Measurements from ENCODE around the gene PAQR5. TPM values are rescaled to one million over a fixed set of nuclear protein-coding genes. Genes with fewer than 3 reads are reported as not detected.

The PAQR5 gene
- total and polyA plus RNA-seq, 9 of the 15 experiments (the other 6 are each of a cell fraction or from before 2014, with no cell fraction given): 0.04 to 0.08 TPM; not detected in 7

DNA sequence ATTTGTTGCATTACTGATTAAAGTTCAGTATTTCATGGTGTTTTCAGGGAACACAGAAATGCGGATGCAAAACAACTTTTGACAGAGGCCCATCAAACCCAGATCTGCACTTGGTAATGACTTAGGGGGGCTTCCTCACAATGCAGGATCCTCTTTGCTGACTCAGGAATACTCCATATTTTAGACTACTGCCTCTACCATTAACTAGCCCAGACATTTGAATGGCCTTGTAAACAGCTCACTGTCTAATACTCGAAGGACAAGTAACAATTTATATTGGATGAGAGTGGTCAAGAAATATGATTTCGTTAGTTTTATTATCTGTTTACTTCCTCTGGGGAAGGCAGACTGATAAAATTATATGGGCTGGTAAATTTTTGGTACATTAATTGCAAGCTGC is 106.4 kb downstream of the PAQR5 start:
- FAIRE-seq: no peak

DNA sequence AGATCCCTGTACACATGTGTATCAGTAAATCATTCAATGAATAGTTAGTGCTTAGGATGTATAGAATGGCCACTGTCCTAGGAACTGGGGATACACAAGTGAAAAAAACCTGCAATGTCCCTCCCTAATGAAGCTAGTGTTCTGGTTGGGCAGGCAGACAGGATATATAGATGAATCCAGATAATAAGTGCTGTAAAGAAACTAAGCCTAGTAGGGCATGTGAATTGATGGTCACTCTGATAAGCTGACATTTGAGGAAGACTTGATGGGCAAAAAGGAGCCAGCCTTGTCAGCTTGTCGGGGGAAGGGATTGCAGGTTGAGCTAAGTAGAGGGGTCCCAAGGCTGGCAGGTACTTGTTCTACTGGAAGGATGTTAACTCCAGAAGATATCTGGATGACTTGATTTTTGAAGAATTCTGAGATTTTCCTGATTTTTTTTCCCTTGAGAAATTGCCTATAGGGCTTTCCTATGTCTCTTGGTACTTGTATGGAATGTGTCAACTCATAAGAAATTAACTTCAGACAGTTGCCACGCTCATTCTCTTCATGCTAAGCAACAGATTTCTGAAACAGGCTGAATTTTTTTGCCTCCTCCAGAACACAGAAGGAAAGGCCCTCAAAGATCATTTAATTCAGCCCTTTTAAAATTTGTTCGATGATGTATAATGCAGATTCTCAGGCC is 109.1 kb downstream of the PAQR5 start:
- ChIA-PET POLR2A (interaction anchor here (0.9 kb wide), 1 partner anchor 9 kb away, joined by 3 read pairs; no protein-coding TSS in a partner anchor), CTCF (ENCODE audit: low intra/inter-chr PET ratio) (no interaction called here)
- WGBS (ENCODE audit: insufficient coverage, low coverage, missing lambda C conversion rate): 34% methylated on average over 3 of the region's 3 CpGs
- ATAC-seq (no peak), FAIRE-seq (no peak), DNase-seq (ENCODE audit: extremely low read depth in 1 of 4, low spot score in 3 of 4) (no peak)
- H3K4me1 ChIP-seq (replicated peaks in 1 of 2; ENCODE audit: control insufficient read depth in 2 of 2, insufficient read depth in 2 of 2, low read length in 2 of 2): no peaks in the 10 kb centered on the region
- intact Hi-C loops (cut with micrococcal nuclease) (no loop called here), in situ Hi-C loops (cut with MboI) (no loop called here)
- H3K9ac ChIP-seq (ENCODE audit: insufficient read depth in 1 of 2, low read depth in 2 of 2, low read length in 2 of 2): no peak overlapping the region
- H3K4me2 ChIP-seq (ENCODE audit: insufficient read depth, low read length): no peak overlapping the region
- H2AFZ ChIP-seq (ENCODE audit: low read depth, low read length): no peak overlapping the region
- no peaks in the 10 kb centered on the region; a peak in 1 of 5 replicates for H3K27me3 ChIP-seq (ENCODE audit: control insufficient read depth in 2 of 2, insufficient read depth in 2 of 2, low read length in 2 of 2)
- H3K27ac ChIP-seq (ENCODE audit: extremely low read depth, low read depth, low read length): no peak overlapping the region
- H3K4me3 ChIP-seq: no peak overlapping the region
- H4K20me1 ChIP-seq (replicated peaks; ENCODE audit: control insufficient read depth, insufficient read depth, low read length): no peaks in the 10 kb centered on the region
- H3K36me3 ChIP-seq (ENCODE audit: control insufficient read depth, insufficient read depth, low read length): no peaks in the 10 kb centered on the region
- no peaks in the 10 kb centered on the region for H3K79me2 ChIP-seq (ENCODE audit: control insufficient read depth, insufficient read depth, low read length)
- BruUV-seq (replicated peaks): no TSS peak
- no peaks in the 10 kb centered on the region for H3K9me1 ChIP-seq (ENCODE audit: control insufficient read depth, insufficient read depth, low read length)
- no peaks in the 10 kb centered on the region for H3K9me3 ChIP-seq (replicated peaks; ENCODE audit: control insufficient read depth, insufficient read depth, low read depth, low read length)
- TF ChIP-seq ASH1L (IDR thresholded peaks at IDR 0.05; ENCODE audit: borderline replicate concordance, low read depth, partially characterized antibody) (no peak), ZNF121 (CRISPR knock-in tag; conservative IDR thresholded peaks at IDR 0.05) (no peak), FOXM1 (IDR thresholded peaks at IDR 0.05; ENCODE audit: low read depth) (no peak), FOXM1 (CRISPR knock-in tag; IDR thresholded peaks at IDR 0.05; ENCODE audit: low read depth) (no peak), SMARCE1 (IDR thresholded peaks at IDR 0.05) (no peak)
- TF ChIP-seq, protein P1, sequence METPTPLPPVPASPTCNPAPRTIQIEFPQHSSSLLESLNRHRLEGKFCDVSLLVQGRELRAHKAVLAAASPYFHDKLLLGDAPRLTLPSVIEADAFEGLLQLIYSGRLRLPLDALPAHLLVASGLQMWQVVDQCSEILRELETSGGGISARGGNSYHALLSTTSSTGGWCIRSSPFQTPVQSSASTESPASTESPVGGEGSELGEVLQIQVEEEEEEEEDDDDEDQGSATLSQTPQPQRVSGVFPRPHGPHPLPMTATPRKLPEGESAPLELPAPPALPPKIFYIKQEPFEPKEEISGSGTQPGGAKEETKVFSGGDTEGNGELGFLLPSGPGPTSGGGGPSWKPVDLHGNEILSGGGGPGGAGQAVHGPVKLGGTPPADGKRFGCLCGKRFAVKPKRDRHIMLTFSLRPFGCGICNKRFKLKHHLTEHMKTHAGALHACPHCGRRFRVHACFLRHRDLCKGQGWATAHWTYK (CRISPR knock-in tag; IDR thresholded peaks at IDR 0.05): no peak

More for the DNA sequence above, 106.4 kb downstream of the PAQR5 start:
- Histone ChIP-seq H2AFZ (ENCODE audit: low read depth, low read length) (no peak overlapping the region), H4K20me1 (replicated peaks; ENCODE audit: control insufficient read depth, insufficient read depth, low read length) (no peaks in the 10 kb centered on the region), H3K9me1 (ENCODE audit: control insufficient read depth, insufficient read depth, low read length) (no peaks in the 10 kb centered on the region), H3K36me3 (ENCODE audit: control insufficient read depth, insufficient read depth, low read length) (no peaks in the 10 kb centered on the region), H3K27ac (ENCODE audit: extremely low read depth, low read depth, low read length) (no peak overlapping the region), H3K9ac (ENCODE audit: insufficient read depth in 1 of 2, low read depth in 2 of 2, low read length in 2 of 2) (no peak overlapping the region), H3K9me3 (replicated peaks; ENCODE audit: control insufficient read depth, insufficient read depth, low read depth, low read length) (no peaks in the 10 kb centered on the region), H3K27me3 (ENCODE audit: control insufficient read depth in 2 of 2, insufficient read depth in 2 of 2, low read length in 2 of 2) (peaks cover 0 to 8% of the 10 kb centered on the region in 2 experiments; a peak in 1 of 5 replicates), H3K4me2 (ENCODE audit: insufficient read depth, low read length) (no peak overlapping the region), H3K79me2 (ENCODE audit: control insufficient read depth, insufficient read depth, low read length) (no peaks in the 10 kb centered on the region), H3K4me3 (no peak overlapping the region), H3K4me1 (replicated peaks in 1 of 2; ENCODE audit: control insufficient read depth in 2 of 2, insufficient read depth in 2 of 2, low read length in 2 of 2) (no peaks in the 10 kb centered on the region)
- intact Hi-C loops (cut with micrococcal nuclease): no loop called here
- TF ChIP-seq ZNF263 (CRISPR knock-in tag; IDR thresholded peaks at IDR 0.05; ENCODE audit: borderline replicate concordance): no peak
- TF ChIP-seq C11orf30 (IDR thresholded peaks at IDR 0.05; ENCODE audit: low read depth): peak; percentile 36; the same call in 1 of the 2 replicates
- TF ChIP-seq ZNF316 (IDR thresholded peaks at IDR 0.05): 0 out of 2 replicates have a peak, but pooled peaks have one; percentile 8
- 0 out of 2 replicates have a peak, but pooled peaks have one; percentile 13 for TF ChIP-seq MAFK (IDR thresholded peaks at IDR 0.05; ENCODE audit: low read length)
- BruUV-seq (replicated peaks): no TSS peak
- DNase-seq (ENCODE audit: extremely low read depth in 1 of 4, low spot score in 3 of 4) (no peak), ATAC-seq (no peak)
- in situ Hi-C loops (cut with MboI): no loop called here
- 9% methylated on average over 3 of the region's 3 CpGs for WGBS (ENCODE audit: insufficient coverage, low coverage, missing lambda C conversion rate)
- CTCF ChIA-PET (ENCODE audit: low intra/inter-chr PET ratio): no interaction called here
- POLR2A ChIA-PET: interaction anchor here (0.6 to 1.2 kb wide), 5 partner anchors 10 to 354 kb away, joined by 3 read pairs; partner anchors contain the start of gene GLCE
